BE2C (cell line): ENCODE results near the gene MEN1. TPM values are rescaled to one million over a fixed set of nuclear protein-coding genes. Genes with fewer than 3 reads are reported as not detected.

Experiments used
- DNase-seq: peaks from one replicate; pipeline ENCODE4 v3.0.0-alpha.2; 2020
- H3K27me3 ChIP-seq: fragments of 250-450 bp; sonication (Bioruptor Pico); 2 replicates; pipeline ENCODE4 v1.5.1; 2020; ENCODE audit warnings: mild to moderate bottlenecking
- H3K36me3 ChIP-seq: fragments of 250-450 bp; sonication (Bioruptor Pico); 2 replicates; pipeline ENCODE4 v1.5.1; 2020; ENCODE audit warnings: mild to moderate bottlenecking
- H3K4me1 ChIP-seq: fragments of 250-450 bp; sonication (Bioruptor Pico); 2 replicates; pipeline ENCODE4 v1.5.1; 2020
- H3K4me3 ChIP-seq: 2 replicates; pipeline ENCODE4 v1.5.1; 2011; ENCODE audit warnings: low read depth, low read length
- H3K9me3 ChIP-seq: fragments of 250-450 bp; sonication (Bioruptor Pico); 2 replicates; pipeline ENCODE4 v1.5.1; 2020
- polyA plus RNA-seq: library from polyadenylated mRNA; unstranded; fragments of >200 nt; gene quantifications from one replicate; pipeline ENCODE4 v1.2.1, GENCODE V29; 2012; ENCODE audit warnings: low read depth, missing spikeins; ENCODE audit not compliant: insufficient read length, insufficient read depth
- TF ChIP-seq, protein P1 (sequence below): IDR thresholded peaks from 2 replicates; pipeline ENCODE4 v1.5.1; 2012; ENCODE audit warnings: mild to moderate bottlenecking, low read depth, low read length

Gene MEN1
- polyA plus RNA-seq: 45.7 TPM

DNA sequence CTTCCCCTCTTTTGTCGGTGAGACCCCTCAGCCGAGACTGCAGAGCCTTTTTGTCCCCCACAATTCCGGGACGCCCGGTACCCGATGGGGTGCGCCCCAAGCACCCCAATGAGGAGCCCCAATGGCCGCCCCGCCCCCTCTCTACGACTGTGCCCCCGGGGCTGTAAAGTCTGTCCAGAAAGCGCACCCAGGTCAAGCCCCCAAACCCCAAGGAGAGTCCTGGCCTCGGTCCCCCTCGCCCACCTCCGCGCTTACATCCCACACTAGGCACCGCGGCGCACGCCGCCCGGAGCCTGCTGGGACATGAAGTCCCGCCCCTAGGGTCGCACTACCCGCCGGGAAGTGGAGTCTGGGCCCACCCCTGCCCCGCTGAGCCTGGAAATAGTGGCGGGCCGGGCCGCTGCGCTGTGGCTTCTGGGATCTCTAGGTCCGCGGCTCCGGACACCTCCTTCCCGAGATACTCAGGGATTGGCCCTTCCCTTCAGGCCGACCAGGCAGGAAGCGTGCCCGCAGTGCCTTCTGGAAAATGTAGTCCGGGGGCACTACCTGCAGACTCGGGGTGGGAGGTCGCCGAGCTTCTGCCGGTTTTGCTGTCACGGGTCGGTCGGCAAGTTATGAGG, at the start of gene MEN1:
MEN1 (minus strand) TSS at position 281 of the 620 bp plus-strand sequence. CDS start 442 bp downstream, outside the sequence.
- TF ChIP-seq, protein P1, sequence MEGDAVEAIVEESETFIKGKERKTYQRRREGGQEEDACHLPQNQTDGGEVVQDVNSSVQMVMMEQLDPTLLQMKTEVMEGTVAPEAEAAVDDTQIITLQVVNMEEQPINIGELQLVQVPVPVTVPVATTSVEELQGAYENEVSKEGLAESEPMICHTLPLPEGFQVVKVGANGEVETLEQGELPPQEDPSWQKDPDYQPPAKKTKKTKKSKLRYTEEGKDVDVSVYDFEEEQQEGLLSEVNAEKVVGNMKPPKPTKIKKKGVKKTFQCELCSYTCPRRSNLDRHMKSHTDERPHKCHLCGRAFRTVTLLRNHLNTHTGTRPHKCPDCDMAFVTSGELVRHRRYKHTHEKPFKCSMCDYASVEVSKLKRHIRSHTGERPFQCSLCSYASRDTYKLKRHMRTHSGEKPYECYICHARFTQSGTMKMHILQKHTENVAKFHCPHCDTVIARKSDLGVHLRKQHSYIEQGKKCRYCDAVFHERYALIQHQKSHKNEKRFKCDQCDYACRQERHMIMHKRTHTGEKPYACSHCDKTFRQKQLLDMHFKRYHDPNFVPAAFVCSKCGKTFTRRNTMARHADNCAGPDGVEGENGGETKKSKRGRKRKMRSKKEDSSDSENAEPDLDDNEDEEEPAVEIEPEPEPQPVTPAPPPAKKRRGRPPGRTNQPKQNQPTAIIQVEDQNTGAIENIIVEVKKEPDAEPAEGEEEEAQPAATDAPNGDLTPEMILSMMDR: no peak
- Histone ChIP-seq H3K4me1 (no peaks in the 10 kb centered on the region), H3K9me3 (no peaks in the 10 kb centered on the region), H3K36me3 (no peaks in the 10 kb centered on the region), H3K4me3 (peak within 1 kb of the TSS; percentile 73), H3K27me3 (no peaks in the 10 kb centered on the region)
- DNase-seq: peak; percentile 93

DNA sequence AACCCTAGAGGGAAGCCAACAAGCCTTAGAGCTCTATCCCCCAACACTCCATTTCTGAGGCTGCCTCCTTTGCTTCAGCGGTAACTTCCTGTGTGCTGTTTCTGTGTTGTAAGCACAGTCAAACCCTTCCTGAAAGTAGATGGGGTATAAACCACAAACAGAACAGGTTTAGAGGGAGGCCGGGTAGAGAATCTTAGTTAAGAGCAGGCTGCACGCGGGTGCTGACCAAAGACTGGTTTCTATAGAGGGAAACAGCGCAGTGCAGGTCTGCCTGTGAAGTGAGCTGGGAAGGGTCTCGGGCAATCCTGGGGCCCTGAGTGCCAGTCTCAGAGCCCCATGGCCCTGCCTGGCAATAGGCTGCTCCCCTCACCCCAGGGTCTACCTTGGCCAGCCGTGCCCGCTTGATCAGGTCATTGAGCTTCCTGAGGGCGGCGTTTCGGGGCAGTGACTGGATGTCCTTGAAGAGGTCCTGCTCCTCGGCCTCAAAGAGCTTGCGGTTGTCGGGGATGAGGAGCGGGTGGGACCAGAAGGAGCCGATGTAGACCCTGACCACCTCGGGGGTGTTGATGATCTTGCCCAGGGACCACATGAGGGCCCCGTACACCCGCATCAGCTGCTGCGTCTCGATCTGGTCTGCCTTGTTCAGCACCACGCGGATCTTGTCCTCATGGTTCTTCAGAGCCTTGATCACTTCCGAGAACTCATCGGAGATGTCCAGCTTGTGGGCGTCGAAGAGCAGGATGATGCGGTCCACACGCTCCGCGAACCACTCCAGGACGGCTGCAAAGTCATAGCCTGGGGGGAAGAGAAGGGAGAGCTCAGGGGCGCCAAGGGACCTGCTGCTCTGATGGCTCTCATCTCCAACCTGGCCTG, 49.4 kb upstream of the MEN1 start:
- Histone ChIP-seq H3K9me3 (no peaks in the 10 kb centered on the region), H3K27me3 (no peaks in the 10 kb centered on the region), H3K4me3 (no peak overlapping the region), H3K36me3 (no peaks in the 10 kb centered on the region), H3K4me1 (peaks cover 16% of the 10 kb centered on the region)
- DNase-seq: no peak
- TF ChIP-seq, protein P1: no peak

DNA sequence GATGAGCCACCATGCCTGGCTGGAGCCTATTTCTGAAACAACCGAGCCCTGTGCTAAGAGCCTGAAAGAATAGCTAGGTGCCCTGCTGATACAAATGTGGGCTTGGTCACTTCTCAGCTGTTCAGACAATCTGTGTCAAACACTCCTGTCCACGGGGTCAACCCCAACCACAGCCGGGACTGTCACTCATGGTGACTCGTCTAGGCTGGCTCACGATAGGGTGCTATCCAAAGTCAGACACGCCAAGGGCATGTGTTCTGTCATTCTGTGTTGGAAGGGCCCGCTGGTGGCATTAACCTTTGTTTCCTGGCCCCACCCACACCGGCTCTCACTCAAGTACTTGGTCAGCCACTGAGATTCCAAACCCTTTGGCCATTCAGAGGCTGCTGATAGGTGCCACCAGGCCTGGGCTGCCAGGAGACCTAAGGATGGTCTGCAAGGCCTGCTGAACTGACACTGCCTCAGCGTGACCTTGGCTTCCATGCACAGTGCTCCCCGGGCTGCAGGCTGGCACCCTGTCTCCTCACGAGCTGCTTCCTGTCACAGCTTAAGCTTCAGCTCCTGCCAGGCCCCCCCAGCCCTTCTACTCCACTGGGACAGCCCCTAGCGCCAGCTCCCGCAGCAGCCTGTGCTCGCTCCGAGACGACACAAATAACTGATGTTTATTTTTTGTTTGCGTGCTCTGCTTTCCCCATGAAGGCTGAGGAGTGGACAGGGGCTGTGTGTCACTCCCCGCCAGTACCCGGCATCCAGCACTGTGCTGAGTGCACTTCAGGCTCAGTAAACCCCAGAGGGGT, 48.3 kb upstream of the MEN1 start:
- no peaks in the 10 kb centered on the region for H3K9me3 ChIP-seq
- H3K4me3 ChIP-seq: no peak overlapping the region
- peaks cover 4% of the 10 kb centered on the region; the same call in 1 of the 2 replicates for H3K36me3 ChIP-seq
- TF ChIP-seq, protein P1: no peak
- no peak for DNase-seq
- no peaks in the 10 kb centered on the region for H3K27me3 ChIP-seq
- H3K4me1 ChIP-seq: peaks cover 19% of the 10 kb centered on the region

DNA sequence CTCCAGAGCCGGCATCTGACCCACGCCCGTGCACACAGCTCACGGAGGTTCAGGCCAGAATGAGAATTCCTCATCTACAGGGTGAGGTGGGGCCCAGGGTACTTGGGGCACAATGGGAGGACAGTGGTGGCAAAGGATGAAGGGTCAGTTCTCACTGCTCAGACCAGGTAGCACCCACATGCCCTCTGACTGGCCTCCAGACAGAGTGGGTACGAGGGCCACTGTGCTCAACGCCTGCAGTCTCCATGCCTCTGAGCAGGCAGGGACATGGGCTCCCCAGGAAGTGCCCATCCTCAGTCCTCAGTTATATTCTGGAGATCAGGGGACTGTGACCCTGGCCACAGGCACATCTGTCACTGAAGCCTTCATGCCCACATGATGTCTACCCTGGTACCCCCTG, 47.1 kb upstream of the MEN1 start:
- TF ChIP-seq, protein P1: no peak

DNA sequence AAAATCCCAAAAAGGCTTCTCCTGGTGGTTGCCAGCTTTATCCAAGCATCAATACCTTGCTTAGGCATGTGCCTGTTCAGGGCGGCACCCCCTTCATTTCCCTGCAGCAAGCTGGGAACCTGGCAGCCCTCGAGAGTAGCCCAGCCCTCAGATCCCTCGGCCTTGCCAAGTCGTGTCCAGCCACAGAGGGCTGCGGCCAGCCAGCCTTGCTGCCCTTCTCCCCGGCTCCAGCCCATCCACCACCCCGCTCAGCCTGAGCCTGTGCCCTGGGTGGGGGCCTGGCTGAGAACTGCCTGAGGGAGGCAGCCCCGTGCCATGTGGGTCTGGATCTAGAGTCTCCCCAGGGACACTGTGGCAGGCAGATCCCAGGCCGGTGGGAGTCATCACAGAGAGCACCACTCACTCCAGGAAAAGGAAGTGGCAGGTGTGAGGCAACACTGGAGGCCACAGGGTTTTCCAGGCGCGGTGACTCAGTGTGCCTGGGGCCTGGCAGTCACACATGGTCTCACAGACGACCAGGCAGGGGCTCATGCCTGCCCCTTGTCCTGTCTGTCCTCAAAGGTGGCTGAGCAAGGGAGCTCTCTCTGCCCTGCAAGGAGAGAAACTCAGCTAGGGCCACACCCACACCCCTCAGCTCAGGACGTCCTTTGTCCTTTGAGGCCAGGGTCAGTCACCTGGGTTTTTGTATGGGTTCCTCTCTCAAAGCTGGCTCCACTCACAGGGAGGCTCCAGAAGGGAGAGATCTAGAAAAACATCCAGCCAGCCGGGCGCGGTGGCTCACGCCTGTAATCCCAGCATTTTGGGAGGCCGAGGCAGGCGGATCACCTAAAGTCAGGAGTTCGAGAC, 46.3 kb upstream of the MEN1 start:
- H3K4me1 ChIP-seq: peaks cover 19% of the 10 kb centered on the region
- H3K4me3 ChIP-seq: no peak overlapping the region
- peak; percentile 90 for DNase-seq
- H3K36me3 ChIP-seq: peaks cover 4% of the 10 kb centered on the region; the same call in 1 of the 2 replicates
- H3K27me3 ChIP-seq: no peaks in the 10 kb centered on the region
- H3K9me3 ChIP-seq: no peaks in the 10 kb centered on the region
- TF ChIP-seq, protein P1: no peak; the same call in 1 of the 2 replicates

More for the DNA sequence above, 47.1 kb upstream of the MEN1 start:
- H3K4me3 ChIP-seq: no peak overlapping the region
- peaks cover 19% of the 10 kb centered on the region for H3K4me1 ChIP-seq
- H3K36me3 ChIP-seq: peaks cover 4% of the 10 kb centered on the region; the same call in 1 of the 2 replicates
- H3K9me3 ChIP-seq: no peaks in the 10 kb centered on the region
- no peak for DNase-seq
- H3K27me3 ChIP-seq: no peaks in the 10 kb centered on the region
